HG03354 (cell line): Measurements from ENCODE around the gene ZNF318.
"Not testable (repeated sequence)": the region's sequence is repeated elsewhere in the genome, so short reads cannot be mapped to it uniquely, and the experiment has no call there.

ENCODE experiments used
- ATAC-seq: cut with Tn5 transposase; IDR thresholded peaks from one replicate; pipeline ENCODE4 v1.9.1; 2021; ENCODE audit warnings: mild to moderate bottlenecking; ENCODE audit not compliant: unreplicated experiment, poor library complexity, severe bottlenecking

ZNF318 gene

DNA sequence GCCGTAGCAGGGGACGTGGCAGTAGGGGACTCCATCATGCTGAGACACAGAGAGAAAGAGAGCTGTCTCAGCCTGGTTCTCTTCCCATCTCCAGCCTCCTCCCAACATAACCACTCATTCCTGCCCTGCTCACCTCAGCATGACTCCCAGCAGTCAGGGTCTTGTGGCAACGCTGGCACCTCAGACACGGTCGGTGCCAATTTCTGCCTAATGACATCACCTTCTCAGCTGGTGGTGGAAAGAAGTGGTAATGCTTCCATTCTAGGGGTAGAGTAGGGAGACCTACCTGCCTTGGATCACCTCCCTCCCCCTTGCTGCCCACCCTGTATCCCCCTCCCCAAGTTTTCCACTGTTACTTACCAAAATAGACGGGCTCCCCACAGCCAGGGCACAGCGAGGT lies 63.4 kb downstream of the ZNF318 start:
- no peak for ATAC-seq

GRCh38 chr6:43304882-43305281 lies 64.6 kb downstream of the ZNF318 start:
- no peak for ATAC-seq

GRCh38 chr6:43304361-43304760 lies 65.1 kb downstream of the ZNF318 start:
- ATAC-seq = no peak

DNA sequence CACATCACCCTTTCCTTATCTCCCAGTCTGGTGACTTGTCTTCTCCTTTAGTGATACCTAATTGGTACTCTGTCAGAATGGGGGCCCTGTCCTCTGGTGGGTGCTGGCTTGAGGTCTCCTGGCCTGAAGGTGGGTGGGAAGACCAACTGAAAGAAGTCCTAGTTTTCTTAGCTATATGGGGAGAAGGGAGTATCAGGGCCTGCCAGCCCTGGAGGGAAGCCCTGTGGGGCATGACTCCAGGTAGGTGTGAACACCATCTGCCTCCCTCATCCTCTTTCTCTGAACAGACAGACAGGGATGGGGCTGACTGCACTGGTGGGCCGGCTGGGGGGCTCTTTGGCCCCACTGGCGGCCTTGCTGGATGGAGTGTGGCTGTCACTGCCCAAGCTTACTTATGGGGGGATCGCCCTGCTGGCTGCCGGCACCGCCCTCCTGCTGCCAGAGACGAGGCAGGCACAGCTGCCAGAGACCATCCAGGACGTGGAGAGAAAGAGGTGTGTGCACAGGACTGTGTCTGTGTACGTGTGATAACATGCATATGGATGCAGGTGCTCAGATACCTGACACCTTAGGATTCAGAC lies 65.6 kb downstream of the ZNF318 start:
- no peak for ATAC-seq

- ATAC-seq = not testable (repeated sequence)
These were observed 66.4 kb downstream of the ZNF318 start for GRCh38 chr6:43303006-43303405.

DNA sequence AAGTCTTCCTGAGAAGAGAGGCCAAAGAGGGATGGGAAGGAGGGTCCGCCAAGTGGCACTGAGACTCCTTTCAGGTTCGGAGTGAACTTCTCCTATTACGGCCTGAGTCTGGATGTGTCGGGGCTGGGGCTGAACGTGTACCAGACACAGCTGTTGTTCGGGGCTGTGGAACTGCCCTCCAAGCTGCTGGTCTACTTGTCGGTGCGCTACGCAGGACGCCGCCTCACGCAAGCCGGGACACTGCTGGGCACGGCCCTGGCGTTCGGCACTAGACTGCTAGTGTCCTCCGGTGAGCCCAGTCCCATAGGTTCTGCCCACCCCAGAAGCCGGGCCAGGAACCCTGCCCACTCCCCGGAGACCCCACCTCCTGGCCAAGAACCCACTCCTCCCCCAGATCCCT lies 67.3 kb downstream of the ZNF318 start:
- no peak for ATAC-seq

GRCh38 chr6:43301081-43301870 lies 68.2 kb downstream of the ZNF318 start:
- ATAC-seq = no peak

- no peak for ATAC-seq
These were observed 69.8 kb downstream of the ZNF318 start for GRCh38 chr6:43299338-43300293.

GRCh38 chr6:43298565-43299337 lies 70.7 kb downstream of the ZNF318 start:
- no peak for ATAC-seq

- ATAC-seq = no peak
These were observed 71.5 kb downstream of the ZNF318 start, which contains the start of gene SLC22A7 for GRCh38 chr6:43297644-43298564. SLC22A7 (plus strand) TSS chr6:43298260; CDS start chr6:43298359, 99 bp downstream.

GRCh38 chr6:43296780-43297497 lies 72.5 kb downstream of the ZNF318 start:
- ATAC-seq = no peak

DNA sequence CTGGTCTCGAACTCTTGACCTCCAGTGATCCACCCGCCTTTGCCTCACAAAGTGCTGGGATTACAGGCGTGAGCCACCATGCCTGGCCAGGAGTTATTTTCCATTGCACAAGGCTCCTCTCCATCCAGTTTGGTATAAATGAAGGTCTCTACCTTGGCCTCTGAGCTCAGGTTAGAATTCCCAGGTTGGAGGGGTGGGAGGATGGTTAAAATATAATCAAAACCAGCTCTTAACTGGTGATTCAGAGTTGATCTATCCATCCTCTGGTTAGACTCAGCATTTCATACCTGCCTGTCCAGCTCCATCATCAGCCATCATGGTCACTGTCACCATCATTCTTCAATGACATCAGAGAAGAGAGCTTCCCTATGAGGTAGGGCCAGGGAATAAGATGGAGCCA lies 74.0 kb downstream of the ZNF318 start:
- no peak for ATAC-seq

GRCh38 chr6:43294536-43294935 lies 74.9 kb downstream of the ZNF318 start:
- no peak for ATAC-seq

DNA sequence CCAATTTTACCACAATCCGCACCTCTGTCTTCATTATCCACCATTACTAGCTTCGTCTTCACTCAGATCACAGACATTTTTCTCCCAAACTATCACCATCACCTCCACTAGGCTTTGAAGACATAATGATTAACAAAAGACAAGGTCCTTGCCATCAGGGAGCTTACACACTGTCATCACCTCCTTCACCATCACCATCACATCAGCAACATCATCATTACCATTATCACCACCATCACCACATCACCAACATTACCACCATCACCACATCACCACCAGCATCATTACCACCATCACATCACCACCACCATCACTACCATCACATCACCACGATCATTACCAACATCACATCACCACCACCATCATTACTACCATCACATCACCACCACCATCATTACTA lies 75.7 kb downstream of the ZNF318 start:
- no peak for ATAC-seq

DNA sequence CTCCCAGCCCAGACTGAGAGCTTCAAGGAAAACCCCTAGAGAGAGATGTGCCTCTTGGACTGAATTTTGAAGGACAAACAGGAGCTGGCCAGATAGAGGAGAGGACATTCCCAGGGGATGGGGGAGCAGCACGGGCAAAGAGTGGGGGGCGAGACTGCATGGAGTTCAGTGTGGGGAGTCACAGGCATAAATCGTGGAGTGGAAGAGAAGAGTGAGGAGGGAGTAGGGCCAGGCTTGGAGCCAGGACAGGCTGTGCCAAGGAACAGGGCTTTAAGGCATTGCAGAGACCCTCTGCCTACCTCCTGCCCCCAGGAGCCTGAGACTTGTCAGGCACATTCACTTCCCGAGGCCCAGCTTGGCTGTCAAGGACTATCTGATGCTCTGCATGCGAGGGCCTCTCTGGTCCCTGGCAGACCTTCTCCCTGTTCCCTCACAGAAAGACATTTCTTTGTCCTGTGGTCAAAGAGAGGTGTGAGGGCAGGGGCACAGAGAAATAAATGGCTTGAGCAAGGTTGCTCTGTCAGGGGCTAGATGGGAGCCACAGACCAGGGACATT lies 76.6 kb downstream of the ZNF318 start:
- ATAC-seq = no peak

GRCh38 chr6:43292341-43292740 lies 77.1 kb downstream of the ZNF318 start:
- no peak for ATAC-seq

DNA sequence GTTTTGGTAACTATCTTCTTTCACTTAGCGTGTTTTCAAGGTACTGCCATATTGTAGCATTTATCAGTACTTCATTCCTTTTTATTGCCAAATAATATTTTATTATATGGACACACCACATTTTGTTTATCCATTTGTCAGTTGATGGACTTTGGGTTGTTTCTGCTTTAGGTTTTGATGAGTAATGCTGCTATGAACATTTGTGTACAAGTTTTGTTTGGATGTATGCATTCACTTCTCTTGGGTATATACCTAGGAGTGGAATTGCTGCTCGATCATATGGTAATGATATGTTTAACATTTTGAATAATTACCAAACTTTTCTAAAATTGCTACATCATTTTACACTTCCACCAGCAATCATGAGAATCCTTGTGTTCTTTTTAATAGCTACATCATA lies 77.7 kb downstream of the ZNF318 start:
- no peak for ATAC-seq

- ATAC-seq = no peak
These were observed 78.5 kb downstream of the ZNF318 start for GRCh38 chr6:43290905-43291355.
